ENCODE measurements around the gene ABI1.
A peak's percentile ranks its signal among the peaks of the same experiment; 100 is the strongest.

ABI1 gene

DNA sequence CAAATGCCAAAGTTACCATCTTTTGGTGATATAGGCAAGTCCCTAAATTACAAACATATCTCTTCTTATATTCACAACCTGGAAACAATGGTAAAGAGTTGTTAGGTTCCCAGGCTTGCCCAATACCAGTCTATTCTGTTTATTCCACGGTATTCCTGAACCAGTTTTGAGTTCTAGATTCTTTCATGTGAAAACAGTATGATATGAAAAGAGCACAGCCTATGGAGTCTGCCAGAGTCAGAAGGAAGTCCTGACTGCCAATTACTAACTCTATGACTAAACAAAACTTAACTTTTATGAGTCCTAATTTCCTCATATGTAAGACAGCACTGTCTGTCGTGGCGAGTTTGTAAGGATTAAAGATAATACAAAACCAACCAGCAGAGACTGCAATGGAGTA, 5.6 kb downstream of the ABI1 start:
- no peak for DNase-seq (ENCODE audit: low read depth, low spot score)

DNA sequence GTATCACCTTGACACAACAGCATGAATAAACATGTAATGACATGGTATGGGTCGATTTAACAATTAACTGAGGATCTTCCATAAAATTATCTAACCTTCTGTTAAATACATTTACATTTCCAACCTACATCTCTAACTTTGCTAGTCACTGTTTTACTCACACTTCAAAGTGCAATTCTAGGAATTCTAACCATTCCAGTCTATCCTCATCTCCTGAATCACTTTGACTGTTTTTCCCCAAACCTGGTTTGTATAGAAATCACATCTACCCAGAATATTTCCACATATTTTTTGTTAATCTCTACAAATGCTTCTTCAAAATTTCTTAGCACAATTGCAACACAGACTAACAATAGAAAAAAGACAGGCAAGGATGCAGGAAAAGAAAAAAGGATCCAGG, 6.2 kb downstream of the ABI1 start:
- peak; percentile 20 for DNase-seq (ENCODE audit: low read depth, low spot score)

DNA sequence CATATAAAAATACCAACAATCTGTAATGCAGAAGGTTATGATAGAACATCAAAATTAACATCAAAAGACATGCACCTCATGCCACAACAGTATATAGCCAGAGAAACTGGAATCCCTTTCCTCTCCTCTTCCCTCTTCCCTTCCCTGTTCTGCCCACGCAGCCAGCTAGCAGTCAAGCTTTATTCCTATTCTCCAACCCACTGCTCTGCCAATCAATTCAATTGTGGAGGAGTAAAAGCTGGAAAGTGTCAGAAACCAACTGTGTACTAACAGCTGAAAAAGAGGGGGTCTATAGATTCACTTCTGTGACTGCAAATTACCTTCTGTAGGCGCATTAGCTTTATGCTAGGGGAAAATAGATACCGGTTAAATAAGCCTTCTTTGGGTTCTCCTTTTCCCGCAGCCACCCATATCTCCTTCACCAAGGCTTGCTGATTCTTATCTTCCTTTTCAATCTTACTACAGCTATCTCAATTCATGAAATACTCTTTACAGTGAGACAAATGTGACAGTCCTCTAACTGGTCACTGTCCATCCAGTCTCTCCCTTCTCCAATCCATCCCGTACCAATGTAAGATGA, 16.3 kb downstream of the ABI1 start:
- no peak for DNase-seq (ENCODE audit: low read depth, low spot score)

DNA sequence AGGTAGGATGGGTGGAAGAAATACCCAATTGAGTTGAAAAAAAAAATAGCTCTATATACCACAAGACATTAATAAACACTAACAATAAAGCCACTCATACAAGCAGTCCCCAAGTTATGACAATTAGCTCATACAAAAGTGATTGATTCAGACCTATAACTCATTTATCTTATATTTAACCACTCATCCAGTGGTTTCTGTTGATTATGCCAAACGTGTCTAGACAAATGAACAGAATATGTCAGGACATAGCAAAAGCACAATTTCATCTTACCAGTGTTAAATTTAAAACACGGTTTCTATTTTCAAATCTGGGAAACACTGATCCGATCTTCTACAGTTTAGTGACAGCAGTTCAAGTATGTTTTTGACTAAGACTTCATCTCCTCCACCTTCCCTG, 17.0 kb downstream of the ABI1 start:
- DNase-seq (ENCODE audit: low read depth, low spot score): no peak

DNA sequence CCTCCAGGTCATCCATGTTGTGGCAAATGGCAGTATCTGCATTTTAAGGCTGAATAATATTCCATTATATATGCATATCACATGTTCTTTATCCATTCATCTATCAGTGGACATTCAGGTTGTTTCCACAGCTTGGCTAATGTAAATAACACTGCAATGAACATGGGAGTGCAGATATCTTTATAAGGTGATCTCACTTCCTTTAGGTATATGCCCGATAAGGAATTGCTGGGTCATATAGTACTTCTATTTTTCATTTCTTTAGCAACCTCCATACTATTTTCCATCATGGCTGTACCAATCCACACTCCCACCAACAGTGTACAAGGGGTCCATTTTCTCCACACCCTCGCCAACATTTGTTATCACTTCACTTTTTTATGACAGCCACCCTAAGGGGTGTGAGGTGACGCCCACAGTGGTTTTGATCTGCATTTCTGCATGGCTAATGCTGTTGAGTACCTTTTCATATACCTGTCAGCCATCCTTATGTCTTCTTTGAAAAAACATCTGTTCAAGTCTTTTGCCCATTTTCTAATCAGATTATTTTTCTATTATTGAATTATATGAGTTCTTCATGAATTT, 18.9 kb downstream of the ABI1 start:
- DNase-seq (ENCODE audit: low read depth, low spot score): no peak

DNA sequence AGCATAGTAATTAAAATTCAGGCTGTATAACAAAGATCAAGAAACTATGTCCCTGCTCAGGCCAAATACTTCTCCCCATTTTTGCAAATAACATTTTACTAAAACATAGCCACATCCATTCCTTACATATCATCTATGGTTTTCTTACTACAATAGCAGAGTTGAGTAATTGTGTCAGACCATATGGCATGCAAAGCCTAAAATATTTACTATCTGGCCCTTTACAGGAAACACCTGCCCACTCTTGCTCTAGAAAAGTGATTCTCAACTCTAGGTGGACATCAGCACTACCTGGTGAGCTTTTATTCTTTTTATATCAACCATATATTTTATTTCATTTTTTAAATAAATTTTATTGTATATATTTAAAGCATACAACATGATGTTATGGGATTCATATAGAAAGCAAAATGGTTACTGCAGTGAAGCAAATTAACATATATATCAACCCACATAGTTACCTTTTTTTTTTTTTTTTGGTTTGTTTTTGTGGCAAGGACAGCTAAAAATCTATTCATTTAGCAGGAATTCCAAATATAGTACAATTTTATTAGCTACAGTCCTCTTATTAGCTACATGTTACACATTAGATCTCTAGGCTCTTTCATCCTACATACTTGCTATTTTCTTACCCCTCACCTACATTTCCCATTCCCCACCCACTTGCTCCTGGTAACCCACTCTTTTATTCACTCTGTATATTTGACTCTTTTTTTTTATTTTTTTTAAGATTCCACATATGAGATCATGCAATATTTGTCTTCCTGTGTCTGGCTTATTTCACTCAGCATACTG, 19.6 kb downstream of the ABI1 start:
- DNase-seq (ENCODE audit: low read depth, low spot score): no peak

DNA sequence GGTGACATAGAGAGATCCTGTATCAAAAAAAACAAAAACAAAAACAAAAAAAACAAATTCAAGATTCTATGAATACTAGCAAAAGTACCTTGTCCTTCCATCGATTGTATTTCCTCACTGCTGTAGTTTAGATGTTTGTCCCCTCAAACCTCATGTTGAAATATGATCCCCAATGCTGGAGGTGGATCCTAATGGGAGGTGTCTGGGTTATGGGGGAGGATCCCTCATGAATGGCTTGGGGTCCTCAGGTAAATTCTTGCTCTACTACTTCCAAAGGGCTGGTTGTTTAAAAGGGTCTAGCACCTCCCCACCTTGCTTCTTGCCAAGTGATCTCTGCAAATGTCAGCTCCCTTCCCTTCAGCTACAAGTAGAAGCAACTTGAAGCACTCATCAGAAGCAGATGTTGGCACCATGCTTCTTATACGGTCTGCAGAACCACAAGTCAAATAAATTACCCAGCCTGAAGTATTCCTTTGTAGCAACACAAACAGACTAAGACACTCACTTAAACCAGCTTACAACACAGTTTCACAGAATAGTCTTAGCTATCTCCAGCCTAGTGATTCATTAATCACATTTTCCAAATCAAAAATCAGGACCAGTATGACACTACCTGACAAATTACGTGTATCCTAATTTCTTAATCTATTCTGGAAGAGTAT, 20.7 kb downstream of the ABI1 start:
- DNase-seq (ENCODE audit: low read depth, low spot score): no peak

DNA sequence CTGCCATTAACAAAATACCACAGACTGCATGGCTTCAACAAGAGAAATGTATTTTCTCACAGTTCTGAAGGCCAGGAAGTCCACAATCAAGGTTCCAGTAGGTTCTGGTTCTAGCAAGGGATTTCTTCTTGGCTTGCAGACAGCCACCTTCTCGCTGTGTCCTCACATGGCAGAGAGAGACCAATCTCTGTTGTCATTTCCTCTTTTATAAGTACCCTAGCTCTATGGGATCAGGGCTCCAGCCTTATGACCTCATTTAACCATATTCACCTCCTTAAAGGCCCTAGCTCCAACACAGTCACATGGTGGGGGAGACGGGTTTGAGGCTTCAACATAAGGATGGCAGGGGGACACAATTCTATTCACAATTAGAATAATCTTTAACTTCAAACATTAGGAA, 23.6 kb downstream of the ABI1 start:
- DNase-seq (ENCODE audit: low read depth, low spot score): no peak

DNA sequence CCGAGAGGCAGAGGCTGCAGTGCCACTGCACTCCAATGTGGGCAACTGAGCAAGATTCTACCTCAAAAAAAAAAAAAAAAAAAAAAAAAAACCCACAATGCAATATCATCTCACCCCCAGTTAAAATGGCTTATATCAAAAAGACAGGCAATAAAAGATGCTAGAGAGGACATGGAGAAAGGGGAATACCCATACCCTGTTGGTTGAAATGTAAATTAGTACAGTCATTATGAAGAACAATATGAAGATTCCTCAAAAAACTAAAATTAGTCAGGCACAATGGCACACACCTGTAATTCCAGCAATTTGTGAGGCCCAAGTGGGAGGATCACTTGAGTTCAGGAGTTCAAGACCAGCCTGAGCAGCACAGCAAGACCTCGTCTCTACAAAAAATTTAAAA, 25.7 kb downstream of the ABI1 start:
- DNase-seq (ENCODE audit: low read depth, low spot score): no peak

DNA sequence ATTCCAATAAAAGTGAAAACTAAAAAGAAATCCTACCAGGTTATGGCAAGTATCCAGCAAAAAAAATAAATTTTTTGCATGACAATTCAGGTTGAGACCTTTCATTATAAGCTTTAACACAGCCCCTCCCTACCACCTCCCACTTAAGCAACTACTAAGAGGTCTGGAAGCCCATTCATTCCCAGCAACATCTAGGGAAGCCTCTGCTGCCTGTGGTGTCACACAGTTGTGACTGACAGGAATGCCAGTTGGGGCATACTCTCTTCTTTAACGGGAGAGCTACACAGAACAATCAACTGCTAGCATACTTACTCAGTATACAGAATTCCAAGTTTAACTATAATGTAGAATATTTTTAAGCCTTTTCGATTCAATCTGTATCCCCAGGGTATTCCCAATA, 27.8 kb downstream of the ABI1 start:
- DNase-seq (ENCODE audit: low read depth, low spot score): no peak

DNA sequence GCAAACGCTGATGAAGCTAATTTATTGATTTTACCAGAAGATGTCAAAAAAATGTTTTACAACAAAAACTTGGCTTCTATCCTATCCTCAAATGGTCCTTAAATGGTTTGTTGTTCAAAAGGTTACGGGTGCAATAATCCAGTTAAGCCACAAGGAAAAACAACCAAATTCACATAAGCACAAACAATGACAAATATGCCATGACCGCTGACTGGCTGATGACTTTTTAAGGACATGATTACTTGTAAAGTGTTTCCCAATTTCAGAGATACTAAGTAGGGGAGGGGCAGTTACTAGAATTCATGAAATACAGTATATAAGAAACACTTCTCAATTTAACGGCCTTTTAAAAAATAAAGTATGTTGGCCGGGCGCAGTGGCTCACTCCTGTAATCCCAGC, 28.8 kb downstream of the ABI1 start:
- no peak for DNase-seq (ENCODE audit: low read depth, low spot score)

DNA sequence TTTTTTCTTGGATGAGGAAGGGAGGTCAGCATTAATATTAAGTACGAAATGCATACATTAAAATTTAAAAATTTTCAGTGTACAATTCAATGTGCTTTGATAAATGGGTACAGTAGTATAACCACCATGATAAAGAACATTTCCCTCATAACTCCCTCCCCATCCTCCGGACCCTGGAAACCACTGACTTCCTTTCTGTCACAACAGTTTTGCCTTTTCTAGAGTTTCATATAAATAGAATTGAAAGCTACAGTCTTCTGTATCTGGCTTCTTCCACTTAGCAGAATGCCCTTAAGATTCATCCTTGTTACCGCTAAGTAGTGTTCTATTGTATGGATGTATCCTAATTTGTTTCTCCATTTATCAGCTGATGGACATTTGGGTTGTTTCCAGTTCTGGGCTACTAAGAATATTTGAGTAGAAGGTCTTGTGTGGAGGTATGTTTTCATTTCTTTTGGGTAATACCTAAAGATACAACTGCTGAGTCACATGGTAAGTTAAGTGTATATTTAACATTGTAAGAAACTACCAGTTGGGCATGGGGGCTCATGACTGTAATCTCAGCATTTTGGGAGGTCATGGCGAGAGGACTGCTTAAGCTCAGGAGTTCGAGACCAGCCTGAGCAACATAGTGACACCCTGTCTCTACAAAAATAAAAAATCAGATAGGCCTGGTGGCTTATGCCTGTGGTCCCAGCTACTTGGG, 30.8 kb downstream of the ABI1 start:
- no peak for DNase-seq (ENCODE audit: low read depth, low spot score)

DNA sequence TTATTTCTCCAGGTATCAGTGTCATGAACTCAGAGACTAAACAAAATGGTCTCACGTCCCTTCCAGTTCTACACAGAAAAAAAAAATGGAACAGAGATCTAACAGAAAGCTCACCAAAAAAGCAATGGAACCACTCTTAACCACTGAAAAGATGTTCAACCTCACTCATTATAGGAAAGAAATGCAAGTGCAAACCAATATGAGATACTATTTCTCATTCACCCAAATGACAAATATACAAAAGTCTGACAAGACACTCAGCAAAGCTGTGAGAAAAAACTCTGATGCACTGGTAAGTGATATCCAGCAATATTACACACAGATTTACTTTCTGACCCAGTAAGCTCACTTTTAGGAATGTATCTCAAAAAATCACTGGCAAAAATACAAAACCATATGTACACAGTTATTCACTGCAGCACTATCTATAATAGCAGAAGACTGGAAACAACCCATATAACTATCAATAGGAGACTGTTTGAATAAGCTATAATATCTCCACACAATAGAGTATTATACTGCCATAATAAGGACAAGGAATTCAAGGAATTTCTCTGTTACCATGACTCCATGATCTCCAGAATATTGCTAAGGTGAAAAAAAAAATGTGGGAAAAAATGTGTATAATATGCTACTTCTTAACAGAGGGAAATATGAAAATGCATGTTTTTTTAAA, 36.6 kb downstream of the ABI1 start:
- DNase-seq (ENCODE audit: low read depth, low spot score): no peak

DNA sequence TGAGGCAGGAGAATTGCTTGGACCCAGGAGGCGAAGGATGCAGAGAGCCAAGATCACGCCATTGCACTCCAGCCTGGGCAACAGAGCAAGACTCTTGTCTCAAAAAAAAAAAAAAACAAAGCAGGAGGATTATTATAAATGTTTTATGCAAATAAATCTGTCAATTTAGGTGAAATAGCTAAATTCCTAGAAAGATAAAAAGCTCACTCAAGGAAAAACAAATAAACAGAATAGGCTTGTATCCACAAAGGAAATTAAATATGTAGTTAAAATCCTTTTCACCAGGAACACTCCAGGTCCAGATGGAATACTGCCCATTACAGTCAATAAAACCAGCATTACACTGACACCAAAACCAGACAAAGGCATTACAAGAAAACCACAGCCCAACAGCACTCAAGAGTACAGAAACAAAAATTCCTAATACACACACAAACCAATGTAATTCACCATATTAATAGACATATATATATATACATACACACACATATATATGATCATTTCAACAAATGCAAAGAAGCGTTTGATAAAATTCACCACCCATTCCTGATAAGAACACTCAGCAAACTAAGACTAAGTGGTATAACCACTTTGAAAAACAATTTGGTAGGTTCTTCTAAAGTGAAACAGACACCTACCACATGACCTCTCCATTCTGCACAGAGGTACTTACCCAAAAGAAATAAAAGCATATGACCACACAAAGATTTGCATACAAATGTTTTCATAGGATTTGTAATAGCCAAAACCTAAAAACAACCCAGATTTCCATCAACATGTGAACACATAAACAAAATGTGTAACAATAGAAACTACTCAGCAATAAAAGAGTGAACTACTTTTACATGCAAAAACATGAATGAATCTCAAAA, 38.8 kb downstream of the ABI1 start:
- DNase-seq (ENCODE audit: low read depth, low spot score): peak; percentile 47

DNA sequence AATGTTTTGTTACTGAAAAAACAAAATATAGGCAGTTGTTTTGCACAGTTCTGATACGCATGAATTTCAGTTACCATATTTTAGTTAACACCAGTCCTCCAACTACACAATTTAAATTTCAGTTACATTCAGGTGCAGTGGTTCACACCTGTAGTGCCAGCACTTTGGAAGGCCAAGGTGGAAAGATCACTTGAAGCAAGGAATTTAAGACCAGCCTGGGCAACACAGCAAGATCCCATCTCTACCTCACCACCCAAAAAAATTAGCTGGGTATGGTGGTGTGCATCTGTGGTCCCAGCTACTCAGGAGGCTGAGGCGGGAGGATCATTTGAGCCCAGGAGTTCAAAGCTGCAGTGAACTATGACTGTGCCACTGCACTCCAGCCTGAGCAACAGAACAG, 45.3 kb downstream of the ABI1 start:
- DNase-seq (ENCODE audit: low read depth, low spot score): no peak

DNA sequence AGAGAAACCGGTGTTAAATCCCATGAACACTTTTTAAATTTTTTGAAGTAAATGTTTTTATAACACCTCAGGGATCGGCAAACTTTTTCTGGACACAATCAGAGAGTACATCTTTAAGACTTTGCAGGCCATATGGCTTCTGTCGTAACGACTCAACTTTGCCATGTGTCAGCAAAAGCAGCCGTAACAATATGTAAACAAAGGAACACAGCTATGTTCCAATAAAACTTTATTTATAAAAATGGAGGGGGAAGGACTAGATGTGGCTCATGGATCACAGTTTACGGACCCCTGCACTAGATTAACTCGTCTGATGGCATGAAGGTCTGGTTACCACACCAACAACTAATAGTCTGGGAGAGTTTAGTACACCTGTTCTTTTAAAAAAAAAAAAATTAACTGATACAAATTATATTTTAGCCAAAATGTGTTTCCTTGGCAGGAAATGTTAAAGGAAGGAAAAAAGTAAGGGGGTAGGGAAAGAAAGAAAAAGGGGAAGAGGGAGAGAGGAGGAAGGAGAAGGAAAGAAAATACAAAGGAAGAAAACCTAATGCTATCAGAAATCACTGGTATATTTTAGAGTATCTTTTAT, 50.2 kb downstream of the ABI1 start:
- no peak for DNase-seq (ENCODE audit: low read depth, low spot score)

DNA sequence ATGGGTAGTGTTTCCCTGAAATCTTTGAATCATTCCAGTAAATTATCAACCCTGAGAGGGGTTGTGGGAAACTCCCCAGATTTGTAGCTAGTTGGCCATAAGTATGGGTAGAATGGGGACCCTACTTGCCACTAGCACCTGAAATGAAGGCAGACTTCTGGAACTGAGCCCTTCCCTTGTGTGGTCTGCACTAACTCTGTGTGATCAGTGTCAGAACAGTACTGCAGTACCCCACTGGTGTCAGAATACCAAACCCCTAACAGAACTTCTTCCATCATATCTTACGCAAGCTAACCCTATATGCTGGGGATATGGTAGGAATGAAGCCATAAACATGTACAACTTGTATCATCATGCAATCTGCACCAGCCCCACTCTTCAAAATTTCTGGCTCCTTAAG, 50.8 kb downstream of the ABI1 start:
- no peak for DNase-seq (ENCODE audit: low read depth, low spot score)

DNA sequence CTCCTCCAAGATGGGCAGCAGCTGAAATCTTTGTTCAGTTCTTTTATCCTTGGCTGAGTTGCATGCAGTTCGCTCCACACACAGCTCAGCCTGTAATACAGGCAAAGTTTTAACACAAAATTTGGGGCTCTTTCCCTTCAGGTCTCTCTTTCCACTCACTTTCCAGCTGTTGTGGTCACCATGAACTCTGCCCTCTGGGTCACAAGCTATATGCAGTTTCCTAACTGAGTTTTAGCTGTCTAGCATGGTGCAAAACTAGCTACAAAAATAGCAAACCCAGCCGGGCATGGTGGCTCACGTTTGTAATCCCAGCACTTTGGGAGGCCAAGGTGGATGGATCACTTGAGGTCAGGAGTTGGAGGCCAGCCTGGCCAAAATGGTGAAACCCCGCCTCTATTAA, 53.2 kb downstream of the ABI1 start:
- DNase-seq (ENCODE audit: low read depth, low spot score): no peak

DNA sequence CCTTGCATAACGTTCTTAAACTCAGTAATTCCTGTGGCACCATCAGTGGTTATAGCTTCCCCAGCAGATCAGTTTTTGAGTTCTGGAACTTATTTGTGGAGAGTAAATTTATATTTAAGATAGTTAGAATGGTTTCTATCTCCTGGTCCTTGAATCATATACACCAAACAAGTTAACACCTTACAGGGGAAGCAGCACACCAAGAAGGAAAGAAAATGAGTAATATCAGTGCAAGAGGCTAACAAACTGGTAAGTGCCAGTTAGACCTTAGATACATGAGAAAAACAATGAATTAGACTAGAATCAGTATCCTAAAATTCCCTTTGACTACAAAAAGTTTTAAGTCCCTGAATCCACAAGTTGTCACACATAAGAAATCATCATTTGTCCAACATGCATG, 54.2 kb downstream of the ABI1 start:
- no peak for DNase-seq (ENCODE audit: low read depth, low spot score)

DNA sequence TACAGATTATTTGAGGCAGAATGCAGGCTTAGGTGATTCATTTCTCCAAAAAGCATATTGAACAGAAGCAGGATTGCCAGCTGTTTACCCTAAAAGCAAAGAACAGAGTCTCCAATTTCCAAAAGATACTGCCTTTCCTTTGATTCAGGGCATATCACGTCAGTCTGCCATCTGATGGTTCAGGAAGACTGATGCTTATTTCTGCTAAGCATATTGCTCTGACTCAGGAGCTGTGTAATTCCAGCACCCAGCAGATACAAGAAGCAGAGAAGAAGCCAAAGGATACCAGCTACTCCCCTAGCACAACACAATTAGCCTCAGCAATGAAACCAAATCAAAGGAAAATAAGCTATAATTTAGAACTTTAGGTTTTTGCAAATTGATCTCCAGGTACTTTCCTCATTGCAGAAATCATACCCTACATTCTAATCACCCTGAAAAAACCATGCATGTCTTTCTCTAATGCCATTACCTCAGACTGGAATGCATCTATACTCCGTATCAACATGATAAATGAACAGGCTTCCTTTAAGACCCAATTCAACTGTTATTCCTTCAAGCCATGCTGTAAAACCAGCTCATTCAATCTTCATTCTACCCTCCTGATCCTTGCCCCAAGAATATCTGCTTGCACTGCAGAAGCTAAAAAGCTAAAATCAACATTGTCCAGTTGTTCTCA, 55.1 kb downstream of the ABI1 start:
- peak; percentile 22 for DNase-seq (ENCODE audit: low read depth, low spot score)
